Erythroblast (primary cell): ENCODE measurements around the gene RELB.

Experiments
- GATA1 ChIP-seq: IDR thresholded peaks from 2 replicates; pipeline ENCODE4 v1.6.1; 2011; ENCODE audit warnings: low read depth, mild to moderate bottlenecking, control low read depth, low read length, moderate library complexity
- POLR2A ChIP-seq: IDR thresholded peaks from 2 replicates; pipeline ENCODE4 v1.6.1; 2011; ENCODE audit warnings: mild to moderate bottlenecking, low read length

GRCh38 chr19:44992336-44993163 lies 8.7 kb upstream of the RELB start:
- TF ChIP-seq POLR2A (no peak), GATA1 (no peak)
